SKM-1 treated with dmso at 0.1 percent for 144 hours (cell line): ENCODE data around the gene DEGS2.
"Not testable (repeated sequence)": the region's sequence is repeated elsewhere in the genome, so short reads cannot be mapped to it uniquely, and the experiment has no call there.

Experiments
- DNase-seq: peaks from one replicate; lab custom pipeline; 2025; ENCODE audit not compliant: unreplicated experiment; lab: John Stamatoyannopoulos, UW

Gene DEGS2

DNA sequence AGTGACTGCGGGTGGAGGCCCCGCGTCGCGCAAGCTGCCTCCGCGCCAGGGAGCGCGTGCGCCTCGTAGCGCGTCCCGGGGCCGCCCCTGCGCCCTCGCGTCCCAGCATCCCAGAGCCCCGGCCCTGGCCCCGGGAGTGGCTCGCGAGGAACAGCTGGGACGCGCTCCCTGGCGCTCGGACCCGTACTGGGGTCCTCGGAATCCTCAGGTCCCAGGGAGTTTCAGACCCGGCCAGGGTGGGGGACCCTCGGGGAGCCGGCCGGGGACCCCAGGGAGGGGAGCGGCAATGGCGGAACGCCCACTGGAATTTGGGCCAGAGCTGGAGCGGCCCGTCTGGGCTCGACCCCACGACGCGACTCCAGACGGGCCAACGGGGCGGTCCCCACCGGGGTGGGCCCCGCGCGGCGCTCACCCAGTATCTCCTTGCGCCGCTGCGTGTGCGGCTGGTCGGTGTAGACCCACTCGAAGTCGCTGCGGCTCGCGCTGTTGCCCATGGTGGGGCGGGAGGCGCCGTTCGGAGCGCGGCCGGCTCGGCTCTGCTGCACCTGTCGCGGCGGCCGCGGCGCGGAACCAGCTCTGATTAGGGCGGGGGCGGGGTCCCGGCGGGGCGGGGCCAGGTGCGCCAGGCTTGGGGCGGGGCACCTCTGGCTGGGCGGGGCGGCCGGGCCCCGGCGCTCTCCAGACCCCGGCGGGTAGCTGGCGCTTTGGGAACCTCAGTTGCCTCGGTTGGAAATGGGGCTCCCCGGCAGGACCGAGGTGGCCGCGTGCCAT, at the start of gene DEGS2:
Gene DEGS2, minus strand, starts transcription at position 552 of the 771 bp plus-strand sequence. Its CDS starts 58 bp downstream, at position 494.
- DNase-seq: no peak

- DNase-seq: not testable (repeated sequence)
Measured at GRCh38 chr14:100208136-100208535, 48.7 kb upstream of the DEGS2 start.

GRCh38 chr14:100207588-100207987, 48.1 kb upstream of the DEGS2 start:
- not testable (repeated sequence) for DNase-seq

GRCh38 chr14:100204835-100205167, 45.4 kb upstream of the DEGS2 start:
- DNase-seq: not testable (repeated sequence)

DNA sequence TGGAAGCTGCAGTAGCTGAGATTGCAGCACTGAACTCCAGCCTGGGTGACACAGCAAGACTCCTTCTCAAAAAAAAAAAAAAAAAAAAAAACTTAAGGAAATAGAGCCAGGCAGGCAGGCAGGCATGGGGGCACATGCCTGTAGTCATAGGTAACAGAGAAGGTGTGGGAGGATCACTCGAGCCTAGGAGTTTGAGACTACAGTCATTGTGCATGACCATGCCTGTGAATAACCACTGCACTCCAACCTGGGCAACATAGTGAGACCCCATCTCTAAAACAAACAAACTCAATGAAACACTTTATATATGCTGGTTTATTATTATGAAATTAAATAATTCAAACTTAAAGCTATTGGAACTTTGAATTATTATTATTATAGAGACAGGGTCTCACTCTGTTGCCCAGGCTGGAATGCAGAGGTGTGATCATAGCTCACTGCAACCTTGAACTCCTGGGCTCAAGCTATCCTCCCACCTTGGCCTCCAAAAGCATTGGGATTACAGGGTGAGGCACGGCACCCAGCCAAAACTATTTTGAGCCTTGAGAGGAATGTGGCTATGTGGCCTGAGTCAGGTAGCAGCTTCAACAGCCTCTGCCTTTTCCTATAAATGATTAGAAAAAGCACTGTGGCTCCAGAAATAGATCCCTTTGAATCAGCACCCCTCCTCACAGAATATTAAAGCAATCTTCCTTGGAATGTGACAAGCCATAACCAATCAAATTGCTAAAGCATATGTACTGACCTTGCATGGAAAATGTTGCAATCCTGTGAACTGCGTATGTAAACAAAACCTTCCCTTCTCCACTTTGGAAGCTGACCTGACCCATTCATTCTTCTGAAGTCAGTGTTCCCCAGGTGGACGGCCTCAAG, 44.8 kb upstream of the DEGS2 start:
- DNase-seq: no peak

DNA sequence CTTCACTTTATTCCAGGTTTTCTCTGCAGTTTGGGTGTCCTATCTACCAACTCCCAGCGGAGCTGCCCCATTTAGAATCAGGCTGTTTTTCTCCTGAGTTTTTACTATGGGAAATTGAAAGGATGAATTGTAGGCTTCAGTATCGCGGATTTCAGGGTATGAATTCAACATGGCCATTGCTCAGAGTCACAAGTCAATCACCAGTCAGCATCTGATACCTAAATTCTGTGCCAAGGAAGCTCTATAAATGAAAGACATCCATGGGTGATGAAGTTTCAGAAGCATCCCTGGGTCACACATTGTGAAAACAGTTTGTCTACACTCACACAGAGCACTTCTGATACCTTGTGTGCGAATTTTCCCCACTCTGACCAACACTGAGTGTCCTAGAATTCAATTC, 43.7 kb upstream of the DEGS2 start:
- DNase-seq: no peak

DNA sequence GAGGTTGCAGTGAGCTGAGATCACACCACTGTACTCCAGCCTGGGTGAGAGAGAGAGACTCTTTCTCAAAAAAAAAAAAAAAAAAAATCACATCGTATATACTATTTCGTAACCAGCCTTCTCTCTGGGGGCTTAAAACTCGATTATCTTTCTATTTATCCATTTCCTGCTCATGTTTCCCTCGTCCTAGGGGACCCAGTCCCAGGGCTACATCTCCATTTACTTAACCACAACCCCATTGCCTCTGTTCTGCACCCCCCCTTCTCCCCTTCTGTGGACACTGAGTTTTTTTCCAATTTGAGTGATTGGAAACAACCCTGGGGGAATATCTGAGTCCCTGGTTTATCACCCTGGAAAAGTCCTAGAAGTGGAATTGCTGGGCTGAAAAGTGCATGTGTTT, 43.3 kb upstream of the DEGS2 start:
- no peak for DNase-seq

DNA sequence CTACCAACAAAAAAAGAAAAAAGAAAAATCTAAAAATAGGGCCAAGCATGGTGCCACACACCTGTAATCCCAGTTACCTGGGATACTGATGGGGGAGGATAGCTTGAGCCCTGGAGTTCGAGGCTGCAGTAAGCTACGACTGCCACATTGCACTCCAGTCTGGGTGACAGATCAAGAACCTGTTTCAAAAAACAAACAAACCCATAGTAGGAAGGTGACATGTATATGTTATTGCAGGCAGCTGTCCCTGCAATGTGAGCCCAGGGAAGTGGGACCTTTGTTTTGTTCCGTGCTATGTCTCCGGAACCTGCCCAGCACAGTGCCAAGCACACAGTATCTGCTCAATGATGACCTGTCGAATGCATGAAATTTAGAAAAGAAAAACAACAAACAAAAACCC, 42.3 kb upstream of the DEGS2 start:
- DNase-seq: no peak

GRCh38 chr14:100200311-100200710, 40.9 kb upstream of the DEGS2 start:
- no peak for DNase-seq

DNA sequence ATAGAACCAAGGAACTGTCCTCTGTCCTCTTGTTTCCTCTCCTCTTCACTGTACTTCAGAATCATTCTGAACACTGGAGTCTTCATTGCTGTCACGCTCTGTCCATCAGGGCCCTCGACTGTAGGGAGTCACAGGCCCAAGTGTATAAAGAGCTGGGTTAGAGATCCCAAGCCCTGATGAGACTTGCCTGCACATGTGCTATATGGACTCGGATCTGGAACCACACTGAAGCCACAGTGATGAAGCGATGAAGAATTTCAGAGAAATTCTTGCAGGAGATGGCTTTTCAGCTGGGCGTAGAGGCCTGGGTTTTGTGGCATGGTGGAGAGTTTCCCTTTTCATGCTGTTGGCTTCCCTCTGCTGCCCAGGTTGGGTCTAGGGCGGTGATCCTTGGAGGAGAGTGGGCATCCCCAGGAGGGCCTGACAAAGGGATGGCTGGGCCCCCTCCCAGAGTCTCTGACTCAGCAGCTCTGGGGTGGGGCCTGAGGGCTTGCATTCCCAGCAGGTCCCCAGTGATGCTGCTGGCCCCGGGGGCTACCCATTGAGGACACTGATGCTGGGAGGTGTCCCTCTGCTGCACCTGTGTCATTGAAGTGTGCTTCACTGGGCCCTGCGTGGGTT, 39.9 kb upstream of the DEGS2 start:
- no peak for DNase-seq

DNA sequence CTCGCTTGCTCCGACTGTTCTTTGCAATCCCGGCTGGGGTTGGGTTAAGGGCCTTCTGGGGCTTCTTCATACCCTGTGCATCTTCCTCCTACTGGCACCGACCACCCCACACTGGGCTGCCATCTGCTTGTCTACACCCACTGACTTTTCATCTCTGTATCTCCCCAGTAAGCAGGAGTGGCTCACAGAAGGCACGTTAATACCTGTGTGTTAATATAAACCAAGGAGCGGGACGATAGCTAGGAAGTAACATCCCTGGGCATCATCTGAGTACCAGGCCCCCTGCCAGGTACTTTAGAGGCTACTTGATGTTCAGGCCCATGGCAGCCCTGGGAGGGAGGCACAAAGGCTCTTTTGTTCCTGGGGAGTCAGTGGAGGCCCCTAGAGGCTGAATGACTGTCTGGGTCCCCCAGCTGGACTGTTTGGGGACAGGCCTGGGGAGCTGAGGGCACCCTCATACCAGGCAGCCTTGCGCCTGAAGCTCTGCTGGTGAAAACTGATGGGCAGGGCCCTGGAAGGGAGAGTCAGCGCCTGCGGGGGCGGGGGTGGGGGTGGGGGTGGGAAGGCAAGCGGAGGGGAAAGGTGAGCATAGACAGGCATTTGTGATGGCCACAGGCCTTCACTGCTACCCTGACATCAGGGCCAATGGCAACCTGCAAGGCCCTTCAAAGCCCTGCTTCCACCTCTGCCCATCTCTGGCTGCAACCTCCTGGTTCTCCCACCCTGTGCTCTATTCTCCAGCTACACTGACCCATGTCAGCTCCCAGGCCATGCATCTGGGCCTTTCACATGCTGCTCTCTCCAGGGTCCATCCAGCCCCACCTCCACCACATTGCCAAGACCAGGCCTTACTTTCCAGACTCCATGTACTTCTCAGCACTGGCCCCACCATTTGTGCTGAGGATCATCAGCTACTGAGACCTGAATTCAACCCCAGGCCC, 34.2 kb upstream of the DEGS2 start:
- DNase-seq: no peak

GRCh38 chr14:100192672-100193416, 33.4 kb upstream of the DEGS2 start:
- DNase-seq: peak; percentile 87

DNA sequence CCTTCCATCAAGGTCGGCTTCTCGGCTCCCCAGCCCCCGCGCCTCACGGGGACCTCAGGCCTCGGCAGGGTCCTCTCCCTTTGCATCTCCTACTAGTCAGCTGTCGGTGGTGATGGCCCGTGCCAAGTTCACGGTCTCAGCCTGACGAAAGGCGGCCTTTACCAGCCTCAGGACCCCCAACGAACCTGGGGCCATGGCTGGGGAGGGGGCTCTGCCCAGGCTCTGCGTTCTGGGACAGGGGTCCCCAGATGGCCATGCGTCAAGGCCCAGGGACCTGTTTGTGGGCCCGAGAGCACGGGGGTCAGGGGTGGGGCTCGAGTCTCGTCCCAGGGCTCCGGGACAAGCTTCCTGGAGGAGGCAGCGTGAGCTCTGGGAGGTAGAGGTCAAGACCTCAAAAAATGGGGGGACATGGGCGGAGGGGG, 32.8 kb upstream of the DEGS2 start:
- no peak for DNase-seq

GRCh38 chr14:100191584-100192249, 32.3 kb upstream of the DEGS2 start:
- DNase-seq: no peak

DNA sequence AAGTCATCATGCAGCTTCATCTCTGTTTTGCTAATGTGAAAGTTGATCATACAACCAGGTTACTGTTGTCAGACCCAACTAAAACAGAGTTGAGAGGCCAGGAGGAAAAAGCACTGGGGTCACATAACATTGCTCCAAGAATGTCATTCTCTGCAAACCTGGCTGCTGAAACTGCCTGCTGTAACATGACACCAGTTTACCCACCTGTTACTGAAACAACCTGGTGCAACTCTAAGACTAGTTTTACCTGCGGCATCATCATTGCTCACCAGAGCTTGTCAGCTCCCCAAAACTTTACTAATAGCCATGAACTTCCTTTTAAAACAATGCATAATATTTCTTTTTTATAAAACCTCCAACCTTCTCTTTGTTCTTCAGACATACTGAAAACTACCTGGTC, 30.7 kb upstream of the DEGS2 start:
- no peak for DNase-seq

DNA sequence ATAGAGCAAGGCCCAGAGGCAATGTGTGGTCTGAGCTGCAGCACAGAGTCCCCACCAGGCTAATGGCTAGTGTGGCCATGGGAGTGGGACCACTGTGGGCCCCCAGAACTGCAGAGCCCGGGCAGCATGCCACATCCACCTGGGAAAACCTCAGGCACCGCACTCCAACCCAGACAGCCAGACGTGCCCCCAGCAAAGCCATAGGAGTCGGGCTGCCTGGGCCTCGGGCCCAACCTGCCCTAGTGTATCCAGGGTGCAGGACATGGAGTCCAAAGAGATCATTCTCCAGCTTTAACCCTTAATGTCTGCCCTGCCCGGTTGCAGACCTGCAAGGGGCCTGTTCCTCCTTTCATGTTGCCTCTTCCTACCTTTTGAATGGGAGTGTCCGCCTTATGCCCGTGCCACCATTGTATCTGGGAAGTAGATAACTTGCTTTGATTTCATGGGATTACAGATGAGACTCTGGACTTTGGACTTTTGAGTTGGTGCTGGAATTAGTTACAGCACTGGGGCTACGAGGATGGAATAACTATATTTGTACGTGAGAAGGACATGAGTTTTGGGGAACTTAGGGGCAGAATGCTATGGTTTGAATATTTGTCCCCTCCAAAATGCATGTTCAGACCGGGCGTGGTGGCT, 29.1 kb upstream of the DEGS2 start:
- no peak for DNase-seq

- DNase-seq: no peak
Measured at GRCh38 chr14:100187247-100187833, 27.9 kb upstream of the DEGS2 start.

- not testable (repeated sequence) for DNase-seq
Measured at GRCh38 chr14:100181876-100182551, 22.6 kb upstream of the DEGS2 start.
